H9 (cell line): ENCODE data around the gene CDCP1. TPM values are rescaled to one million over a fixed set of nuclear protein-coding genes. Genes with fewer than 3 reads are reported as not detected.

ENCODE experiments used
- DNase-seq: peaks from one replicate; pipeline ENCODE4 v3.0.0-alpha.2; 2017
- H2AFZ ChIP-seq: one replicate; pipeline ENCODE4 v1.6.1; 2013; ENCODE audit warnings: mild to moderate bottlenecking, low read length, control low read depth, moderate library complexity
- H2AK5ac ChIP-seq: 2 replicates; pipeline ENCODE4 v1.6.1; 2013; ENCODE audit warnings: low read length, control low read depth, mixed read lengths; ENCODE audit not compliant: insufficient read length
- H2BK120ac ChIP-seq: one replicate; pipeline ENCODE4 v1.6.1; 2013; ENCODE audit warnings: low read depth, mild to moderate bottlenecking, low read length, control low read depth, inconsistent platforms; ENCODE audit not compliant: poor library complexity, severe bottlenecking
- H2BK12ac ChIP-seq: 2 replicates; pipeline ENCODE4 v1.6.1; 2013; ENCODE audit warnings: low read length, control low read depth, mixed read lengths, low read depth; ENCODE audit not compliant: insufficient read length
- H2BK15ac ChIP-seq: 2 replicates; pipeline ENCODE4 v1.6.1; 2013; ENCODE audit warnings: low read depth, low read length, control low read depth
- H2BK20ac ChIP-seq: one replicate; pipeline ENCODE4 v1.6.1; 2013; ENCODE audit warnings: low read depth, mild to moderate bottlenecking, low read length, control low read depth, inconsistent platforms; ENCODE audit not compliant: poor library complexity, severe bottlenecking
- H2BK5ac ChIP-seq: 2 replicates; pipeline ENCODE4 v1.6.1; 2013; ENCODE audit warnings: low read length, control low read depth, mixed read lengths; ENCODE audit not compliant: insufficient read length
- H3K14ac ChIP-seq: 2 replicates; pipeline ENCODE4 v1.6.1; 2013; ENCODE audit warnings: low read length, control low read depth; ENCODE audit not compliant: insufficient read depth
- H3K18ac ChIP-seq: 2 replicates; pipeline ENCODE4 v1.6.1; 2013; ENCODE audit warnings: low read depth, mild to moderate bottlenecking, mixed read lengths, low read length, control low read depth; ENCODE audit not compliant: insufficient read length
- H3K23ac ChIP-seq: 2 replicates; pipeline ENCODE4 v1.6.1; 2013; ENCODE audit warnings: low read length, control low read depth, mixed read lengths, low read depth; ENCODE audit not compliant: insufficient read length
- H3K23me2 ChIP-seq: 2 replicates; pipeline ENCODE4 v1.6.1; 2013; ENCODE audit warnings: low read depth, mild to moderate bottlenecking, mixed read lengths, low read length, control low read depth; ENCODE audit not compliant: insufficient read length, poor library complexity, severe bottlenecking
- H3K27ac ChIP-seq: 2 replicates; pipeline ENCODE4 v1.5.1; 2013; ENCODE audit warnings: low read length, control low read depth, mixed read lengths, low read depth; ENCODE audit not compliant: insufficient read length
- H3K27me3 ChIP-seq: 2 replicates; pipeline ENCODE4 v1.6.1; 2013; ENCODE audit warnings: low read length, control low read depth, inconsistent platforms; ENCODE audit not compliant: insufficient read depth
- H3K4ac ChIP-seq: 2 replicates; pipeline ENCODE4 v1.6.1; 2013; ENCODE audit warnings: low read depth, mild to moderate bottlenecking, control low read depth, inconsistent platforms, low read length, moderate library complexity
- H3K4me1 ChIP-seq: 2 replicates; pipeline ENCODE4 v1.6.1; 2013; ENCODE audit warnings: low read length, control low read depth, inconsistent platforms; ENCODE audit not compliant: insufficient read depth
- H3K4me2 ChIP-seq: 2 replicates; pipeline ENCODE4 v1.6.1; 2013; ENCODE audit warnings: low read length, control low read depth, mixed read lengths; ENCODE audit not compliant: insufficient read length, insufficient read depth
- H3K56ac ChIP-seq: 2 replicates; pipeline ENCODE4 v1.6.1; 2013; ENCODE audit warnings: low read depth, mild to moderate bottlenecking, mixed read lengths, low read length, control low read depth; ENCODE audit not compliant: insufficient read length
- H3K79me1 ChIP-seq: 2 replicates; pipeline ENCODE4 v1.6.1; 2013; ENCODE audit warnings: low read depth, mild to moderate bottlenecking, moderate library complexity, low read length, control low read depth, inconsistent platforms; ENCODE audit not compliant: insufficient read depth, poor library complexity, severe bottlenecking
- H3K79me2 ChIP-seq: 2 replicates; pipeline ENCODE4 v1.6.1; 2013; ENCODE audit warnings: low read length, control low read depth, inconsistent platforms; ENCODE audit not compliant: insufficient read depth
- H3K9ac ChIP-seq: 2 replicates; pipeline ENCODE4 v1.6.1; 2013; ENCODE audit warnings: low read length, control low read depth, mixed read lengths; ENCODE audit not compliant: insufficient read length; ENCODE audit errors: extremely low read depth
- H3K9me3 ChIP-seq: one replicate; pipeline ENCODE4 v1.6.1; 2013; ENCODE audit warnings: low read depth, low read length, inconsistent platforms; ENCODE audit not compliant: control insufficient read depth
- H3T11ph ChIP-seq: one replicate; pipeline ENCODE4 v1.6.1; 2013; ENCODE audit warnings: mild to moderate bottlenecking, low read length, control low read depth, inconsistent platforms
- H4K20me1 ChIP-seq: one replicate; pipeline ENCODE4 v1.6.1; 2013; ENCODE audit not compliant: control insufficient read depth, insufficient read length, insufficient read depth
- H4K5ac ChIP-seq: 2 replicates; pipeline ENCODE4 v1.6.1; 2013; ENCODE audit warnings: low read depth, mild to moderate bottlenecking, mixed read lengths, low read length, control low read depth; ENCODE audit not compliant: insufficient read length
- H4K8ac ChIP-seq: replicated peaks from 2 replicates; pipeline ENCODE4 v1.6.1; 2013; ENCODE audit warnings: low read length, control low read depth, mixed read lengths, low read depth; ENCODE audit not compliant: insufficient read length
- H4K91ac ChIP-seq: 2 replicates; pipeline ENCODE4 v1.6.1; 2013; ENCODE audit warnings: low read depth, mild to moderate bottlenecking, moderate library complexity, mixed read lengths, low read length, control low read depth; ENCODE audit not compliant: insufficient read length
- H3K27ac Mint-ChIP-seq, 3 experiments: 2 replicates in 2 of 3; 3 replicates in 1 of 3; pipeline ENCODE4 v1.8.0; 2020 to 2021; ENCODE audit warnings: mixed read lengths in 3 of 3, mild to moderate bottlenecking in 1 of 3, moderate library complexity in 1 of 3
- H3K27me3 Mint-ChIP-seq: 2 replicates; pipeline ENCODE4 v1.8.0; 2021; ENCODE audit warnings: low read depth, mild to moderate bottlenecking, moderate library complexity, mixed read lengths
- H3K36me3 Mint-ChIP-seq, 3 experiments: 2 replicates in 2 of 3; 3 replicates in 1 of 3; pipeline ENCODE4 v1.8.0; 2020 to 2021; ENCODE audit warnings: low read depth in 3 of 3, mixed read lengths in 3 of 3; ENCODE audit not compliant: insufficient read depth in 1 of 3
- H3K4me1 Mint-ChIP-seq, 2 experiments: 2 replicates each; pipeline ENCODE4 v1.8.0; 2020; ENCODE audit warnings: mixed read lengths in 2 of 2
- H3K4me3 Mint-ChIP-seq, 2 experiments: 2 replicates in 1 of 2; 3 replicates in 1 of 2; pipeline ENCODE4 v1.8.0; 2020 to 2021; ENCODE audit warnings: mild to moderate bottlenecking in 2 of 2, mixed read lengths in 2 of 2, moderate library complexity in 1 of 2
- H3K9me3 Mint-ChIP-seq, 2 experiments: 2 replicates in 1 of 2; 3 replicates in 1 of 2; pipeline ENCODE4 v1.8.0; 2020; ENCODE audit warnings: mild to moderate bottlenecking in 2 of 2, mixed read lengths in 2 of 2, moderate library complexity in 1 of 2
- WGBS: extraction: QIAGEN DNeasy Blood & Tissue Kit; methylation state at CpG from one replicate; pipeline ENCODE4 v1.1.7; 2013; ENCODE audit warnings: missing lambda C conversion rate, low lambda C conversion rate, mixed read lengths; ENCODE audit not compliant: insufficient read length; ENCODE audit errors: extremely low coverage; 5-methylcytosine and 5-hydroxymethylcytosine counted together
- total RNA-seq: library from RNA; stranded (reverse); gene quantifications from 2 replicates; pipeline ENCODE4 v1.2.1, GENCODE V29; 2021
- TF ChIP-seq, protein P1 (sequence below): fragments of 200-600 bp; sonication (generic); conservative IDR thresholded peaks from 3 replicates; pipeline ENCODE4 v1.8.0; 2021; ENCODE audit warnings: antibody characterized with exemption, mild to moderate bottlenecking

Gene CDCP1
- total RNA-seq, 1 experiment from 2014 or later = 12.9 TPM

- no peak overlapping the region for H2BK5ac ChIP-seq
- H3K4me2 ChIP-seq = no peak overlapping the region
- WGBS = no CpG with 5 or more reads among the region's 7 CpGs
- H4K20me1 ChIP-seq = no peaks in the 10 kb centered on the region
- H3K4me3 Mint-ChIP-seq = no peak overlapping the region
- no peak overlapping the region for H3K18ac ChIP-seq
- H3K79me2 ChIP-seq = no peaks in the 10 kb centered on the region
- H2BK20ac ChIP-seq = no peak overlapping the region
- no peaks in the 10 kb centered on the region; the same call in 1 of the 2 replicates for H3K4me1 ChIP-seq
- no peaks in the 10 kb centered on the region for H3K36me3 Mint-ChIP-seq
- no peaks in the 10 kb centered on the region for H3K9me3 ChIP-seq
- H3K56ac ChIP-seq = no peak overlapping the region
- H3K9me3 Mint-ChIP-seq = no peaks in the 10 kb centered on the region
- no peak overlapping the region for H2BK15ac ChIP-seq
- peaks cover 18% of the 10 kb centered on the region for H3K27me3 Mint-ChIP-seq
- H2AFZ ChIP-seq = no peak overlapping the region
- H2BK120ac ChIP-seq = no peak overlapping the region
- H3K27ac Mint-ChIP-seq = no peak overlapping the region
- no peak overlapping the region for H3K27ac ChIP-seq
- no peak overlapping the region for H3K9ac ChIP-seq
- H3K23ac ChIP-seq = no peak overlapping the region
- H2BK12ac ChIP-seq = no peak overlapping the region
- no peak overlapping the region for H4K8ac ChIP-seq
- no peaks in the 10 kb centered on the region for H3K23me2 ChIP-seq
- H3K4me1 Mint-ChIP-seq = peaks cover 12 to 19% of the 10 kb centered on the region in 2 experiments
- H3T11ph ChIP-seq = no peak overlapping the region
- no peak for DNase-seq
- no peak overlapping the region for H3K14ac ChIP-seq
- H4K5ac ChIP-seq = no peak overlapping the region
- TF ChIP-seq, protein P1, sequence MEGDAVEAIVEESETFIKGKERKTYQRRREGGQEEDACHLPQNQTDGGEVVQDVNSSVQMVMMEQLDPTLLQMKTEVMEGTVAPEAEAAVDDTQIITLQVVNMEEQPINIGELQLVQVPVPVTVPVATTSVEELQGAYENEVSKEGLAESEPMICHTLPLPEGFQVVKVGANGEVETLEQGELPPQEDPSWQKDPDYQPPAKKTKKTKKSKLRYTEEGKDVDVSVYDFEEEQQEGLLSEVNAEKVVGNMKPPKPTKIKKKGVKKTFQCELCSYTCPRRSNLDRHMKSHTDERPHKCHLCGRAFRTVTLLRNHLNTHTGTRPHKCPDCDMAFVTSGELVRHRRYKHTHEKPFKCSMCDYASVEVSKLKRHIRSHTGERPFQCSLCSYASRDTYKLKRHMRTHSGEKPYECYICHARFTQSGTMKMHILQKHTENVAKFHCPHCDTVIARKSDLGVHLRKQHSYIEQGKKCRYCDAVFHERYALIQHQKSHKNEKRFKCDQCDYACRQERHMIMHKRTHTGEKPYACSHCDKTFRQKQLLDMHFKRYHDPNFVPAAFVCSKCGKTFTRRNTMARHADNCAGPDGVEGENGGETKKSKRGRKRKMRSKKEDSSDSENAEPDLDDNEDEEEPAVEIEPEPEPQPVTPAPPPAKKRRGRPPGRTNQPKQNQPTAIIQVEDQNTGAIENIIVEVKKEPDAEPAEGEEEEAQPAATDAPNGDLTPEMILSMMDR = no peak
- H3K79me1 ChIP-seq = no peaks in the 10 kb centered on the region
- no peak overlapping the region for H3K4ac ChIP-seq
- no peak overlapping the region for H4K91ac ChIP-seq
- H2AK5ac ChIP-seq = no peak overlapping the region
- H3K27me3 ChIP-seq = no peaks in the 10 kb centered on the region
Observed at GRCh38 chr3:45180899-45181298, 34.7 kb upstream of the CDCP1 start.
